Stimulated activated CD4-positive, alpha-beta T cell treated with anti-CD3 and anti-CD28 coated beads, TNF-alpha, amount 100 ng/mL, for 1 hour (primary cell): ENCODE measurements around the gene CPXM1.
"Not testable (repeated sequence)": the region's sequence is repeated elsewhere in the genome, so short reads cannot be mapped to it uniquely, and the experiment has no call there.

ENCODE experiments used
- DNase-seq, 3 donors: peaks; one replicate each; pipeline ENCODE4 v3.0.0-alpha.2; 2020; ENCODE audit warnings: low read depth in 3 of 3, low spot score in 1 of 3

CPXM1 gene

DNA sequence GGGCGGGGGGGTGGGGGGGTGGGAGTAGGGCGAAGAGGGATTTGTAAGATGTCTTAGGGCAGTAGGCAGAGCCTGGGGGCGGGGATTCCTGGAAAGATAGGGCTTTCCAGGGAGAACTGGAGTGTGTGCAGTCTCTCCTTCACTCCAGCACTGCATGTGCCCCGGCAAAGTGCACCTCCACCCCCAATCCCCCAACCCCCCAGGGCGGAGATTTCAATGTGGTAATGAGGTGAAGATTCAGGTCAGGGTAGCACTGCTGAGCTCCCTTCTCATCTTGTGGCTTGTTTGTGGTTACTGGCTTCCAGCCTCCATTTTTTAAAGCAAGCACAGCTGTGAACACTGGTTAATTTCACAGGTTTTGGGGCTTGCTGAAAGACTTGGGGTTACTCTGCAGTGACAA, 21.6 kb upstream of the CPXM1 start:
- no peak for DNase-seq

- DNase-seq = no peak
These were observed 20.8 kb upstream of the CPXM1 start for GRCh38 chr20:2820896-2821869.

DNA sequence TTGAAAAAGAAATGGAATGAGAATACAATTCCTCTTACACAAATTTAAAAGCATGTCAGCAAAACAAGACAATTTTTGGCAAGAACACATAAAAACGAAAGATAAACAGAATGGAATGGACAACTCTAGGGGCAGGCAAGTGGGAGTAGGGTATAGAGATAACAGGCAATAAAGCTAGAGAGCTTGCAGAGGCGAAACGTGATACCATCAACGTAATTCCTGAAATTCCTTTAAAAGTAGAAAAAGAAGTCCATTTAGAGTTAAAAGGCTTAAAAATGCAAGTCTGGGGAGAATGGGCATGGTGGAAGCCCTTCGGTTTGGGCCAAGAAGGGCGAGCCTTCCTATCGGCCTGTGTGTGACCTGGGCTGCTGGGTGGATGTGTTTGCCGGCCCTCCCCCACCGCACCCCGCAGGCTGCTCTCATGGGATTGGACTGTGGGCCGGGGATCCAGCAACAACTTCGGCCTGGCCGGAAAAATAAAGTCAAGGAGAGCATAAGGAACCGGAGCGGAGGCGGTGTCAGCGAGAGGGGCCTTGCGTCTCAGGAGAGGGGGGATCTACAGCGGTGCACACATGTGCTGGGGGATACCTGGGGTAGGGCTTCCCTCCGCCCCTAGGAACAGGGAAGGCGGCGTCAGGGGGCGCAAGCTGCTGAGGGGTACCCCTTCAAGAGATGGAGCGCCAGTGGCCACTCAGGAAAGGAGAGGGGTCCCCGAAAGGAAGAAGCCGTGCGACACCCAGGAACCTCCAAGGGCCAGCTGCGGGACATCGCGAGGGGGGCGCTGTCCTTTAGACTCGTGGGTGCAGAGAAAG, 19.9 kb upstream of the CPXM1 start:
- no peak for DNase-seq

DNA sequence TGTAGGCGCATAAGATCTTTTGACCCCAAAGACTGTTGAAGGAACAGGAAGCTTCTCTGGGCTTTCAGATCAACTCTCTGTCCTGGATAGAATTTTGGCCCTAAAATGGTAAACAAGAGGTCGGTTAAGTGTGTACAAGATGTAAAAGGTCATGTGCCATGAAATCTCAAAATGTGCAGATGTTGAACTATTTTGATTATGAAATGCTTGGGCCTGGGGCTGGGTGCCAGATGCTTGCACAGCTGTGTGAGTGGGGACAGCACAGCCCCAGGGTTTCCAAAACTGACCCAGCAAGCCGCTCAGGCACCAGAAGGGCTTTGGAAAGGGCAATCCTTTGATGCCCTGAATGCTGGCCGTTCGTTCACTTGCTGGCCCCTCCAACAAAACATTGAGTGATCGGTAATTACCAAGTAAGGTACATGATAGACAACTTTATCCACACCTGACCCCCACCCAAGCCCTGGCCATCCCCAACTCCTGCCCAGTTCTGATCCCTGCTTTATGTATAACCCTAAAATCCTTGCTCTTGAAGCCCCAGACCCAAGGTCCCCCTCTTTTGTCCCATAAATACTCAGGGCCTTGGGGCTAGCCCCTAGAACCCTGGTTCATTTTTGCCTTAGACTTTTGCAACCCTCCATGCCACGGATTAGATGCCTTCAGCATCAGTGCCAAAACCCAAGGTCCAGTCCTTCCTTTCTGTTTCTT, 17.6 kb upstream of the CPXM1 start:
- no peak for DNase-seq

GRCh38 chr20:2817341-2817726, 16.9 kb upstream of the CPXM1 start:
- DNase-seq = no peak

- DNase-seq = no peak
These were observed 16.3 kb upstream of the CPXM1 start for GRCh38 chr20:2816583-2817340.

GRCh38 chr20:2816030-2816582, 15.7 kb upstream of the CPXM1 start, which contains the start of gene TMEM239:
TMEM239 (plus strand) TSS chr20:2816364; CDS start chr20:2816555, 191 bp downstream.
- no peak for DNase-seq

GRCh38 chr20:2815242-2815900, 14.9 kb upstream of the CPXM1 start:
- DNase-seq = no peak

GRCh38 chr20:2814587-2815051, 14.2 kb upstream of the CPXM1 start, which contains the start of gene C20orf141:
C20orf141 (plus strand) TSS chr20:2814987; CDS start chr20:2815185, 198 bp downstream.
- no peak for DNase-seq

DNA sequence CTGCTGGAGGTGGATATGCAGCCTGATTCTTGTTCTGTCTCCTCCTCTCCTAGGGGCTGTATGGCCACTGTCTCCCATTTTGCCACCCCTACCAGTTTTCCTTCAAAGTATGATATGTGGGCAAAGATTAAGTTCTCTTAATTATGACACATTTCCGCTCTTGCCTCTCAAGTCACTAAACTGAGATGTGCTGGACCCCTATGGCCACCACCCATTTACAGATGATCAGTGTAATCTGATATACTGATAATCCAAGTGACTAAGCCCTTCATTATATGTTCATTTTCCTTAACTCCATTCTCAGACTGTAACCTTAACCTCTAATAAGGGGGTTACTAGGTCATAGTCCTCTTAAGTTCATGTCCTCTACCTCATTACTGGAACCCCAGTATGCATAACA, 13.6 kb upstream of the CPXM1 start:
- DNase-seq = no peak

DNA sequence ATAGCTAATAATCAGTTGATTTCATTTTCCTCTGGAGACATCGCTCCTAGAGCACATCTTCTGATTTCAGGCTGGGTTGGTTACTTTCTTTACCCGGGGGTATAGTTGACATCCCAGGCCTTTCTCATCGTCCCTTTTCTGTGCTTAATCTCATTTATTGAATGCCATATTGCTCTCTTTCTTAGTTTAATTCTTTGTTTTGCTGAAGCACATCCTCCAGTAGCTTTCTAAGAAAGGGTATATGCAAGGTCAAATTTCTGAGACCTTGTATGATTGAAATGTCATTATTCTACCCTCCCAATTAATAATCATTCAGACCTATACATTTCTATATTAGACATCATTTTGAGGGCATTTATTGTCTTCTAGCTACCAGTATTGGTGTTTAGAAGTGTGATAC, 11.8 kb upstream of the CPXM1 start:
- no peak for DNase-seq

DNA sequence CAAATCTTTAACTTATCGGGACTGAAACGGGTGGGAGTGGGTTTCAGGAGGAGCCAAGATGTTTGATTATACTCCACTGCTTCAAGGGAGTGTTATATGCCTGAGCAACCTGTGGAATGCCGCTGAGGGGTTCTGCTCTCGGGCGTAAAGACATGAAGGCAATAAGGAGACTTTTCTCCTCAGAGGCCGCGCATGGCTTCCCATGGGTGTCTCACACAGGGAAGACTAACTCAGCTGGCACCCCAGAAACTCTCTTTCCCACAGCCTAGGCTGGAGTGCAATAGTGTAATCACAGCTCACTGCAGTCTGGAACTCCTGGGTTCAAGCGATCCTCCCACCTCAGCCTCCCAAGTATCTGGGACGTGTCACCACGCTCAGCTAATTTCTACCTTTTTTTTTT, 9.3 kb upstream of the CPXM1 start:
- DNase-seq = no peak

DNA sequence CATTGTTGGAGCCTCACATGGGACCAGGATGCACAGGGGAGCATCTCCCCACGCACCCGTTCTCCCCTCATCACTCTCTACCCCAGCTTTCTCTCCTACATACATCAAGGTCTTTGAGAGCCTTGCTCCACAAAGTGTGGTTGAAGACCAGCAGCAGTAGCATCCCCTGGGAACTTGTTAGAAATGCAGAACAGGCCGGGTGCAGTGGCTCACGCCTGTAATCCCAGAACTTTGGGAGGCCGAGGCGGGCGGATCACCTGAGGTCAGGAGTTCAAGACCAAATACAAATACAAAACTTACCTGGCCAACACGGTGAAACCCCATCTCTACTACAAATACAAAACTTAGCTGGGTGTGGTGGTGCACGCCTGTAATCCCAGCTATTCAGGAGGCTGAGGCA, 7.5 kb upstream of the CPXM1 start:
- DNase-seq = not testable (repeated sequence)

- DNase-seq = no peak
These were observed 6.6 kb upstream of the CPXM1 start for GRCh38 chr20:2807019-2807418.

DNA sequence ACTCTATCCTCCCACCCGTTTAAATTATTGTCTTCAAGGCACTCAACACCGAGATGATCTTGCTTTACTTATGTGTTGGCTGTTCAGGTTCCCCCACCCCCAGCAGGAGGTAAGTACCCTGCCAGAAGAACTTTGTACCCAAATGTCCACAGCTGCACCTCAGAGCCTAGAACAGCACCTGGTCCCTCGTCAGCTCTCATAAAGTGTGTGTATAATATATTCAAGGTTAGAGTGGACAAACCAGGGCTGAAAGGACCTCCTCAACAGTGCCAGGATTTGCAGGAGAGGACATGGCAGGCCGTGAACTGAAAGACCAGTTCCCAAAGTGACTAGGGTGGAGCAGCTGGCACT, 5.9 kb upstream of the CPXM1 start:
- no peak for DNase-seq

GRCh38 chr20:2805689-2806350, 5.4 kb upstream of the CPXM1 start:
- DNase-seq = no peak

GRCh38 chr20:2804852-2805688, 4.6 kb upstream of the CPXM1 start:
- no peak for DNase-seq
